SK-N-SH (cell line): Measurements from ENCODE around the gene ACSS1.

ENCODE experiments used
- CHD2 ChIP-seq: fragments of 150-350 bp; IDR thresholded peaks from 2 replicates; pipeline ENCODE4 v1.6.1; 2018; ENCODE audit warnings: low read length; ENCODE audit not compliant: partially characterized antibody
- EP300 ChIP-seq, 2 experiments: IDR thresholded peaks; 2 replicates each; pipeline versions ENCODE4 v1.4.0 to v1.6.1; 2012; ENCODE audit warnings: borderline replicate concordance in 1 of 2, low read depth in 1 of 2, low read length in 1 of 2
- FOXM1 ChIP-seq: IDR thresholded peaks from 2 replicates; pipeline ENCODE4 v1.4.0; 2012; ENCODE audit warnings: low read depth, mild to moderate bottlenecking
- GATA2 ChIP-seq: sonication (generic); formaldehyde crosslinking; IDR thresholded peaks from 2 replicates; pipeline ENCODE4 v1.5.0; 2020; ENCODE audit warnings: mild to moderate bottlenecking, missing genetic modification reagents
- JUND ChIP-seq: IDR thresholded peaks from 2 replicates; pipeline ENCODE4 v1.4.0; 2012
- POLR2AphosphoS5 ChIP-seq: IDR thresholded peaks from 2 replicates; pipeline ENCODE4 v1.6.1; 2012; ENCODE audit warnings: low read depth, low read length
- RAD21 ChIP-seq: IDR thresholded peaks from 2 replicates; pipeline ENCODE4 v1.6.1; 2012; ENCODE audit warnings: mild to moderate bottlenecking, low read length
- SIN3A ChIP-seq: IDR thresholded peaks from 2 replicates; pipeline ENCODE4 v1.6.1; 2012; ENCODE audit warnings: low read depth, mild to moderate bottlenecking, low read length, moderate library complexity, borderline replicate concordance
- SMC3 ChIP-seq: IDR thresholded peaks from 2 replicates; pipeline ENCODE4 v1.6.1; 2012; ENCODE audit warnings: low read depth, low read length, improper control_type of control experiment
- TAF1 ChIP-seq: IDR thresholded peaks from 2 replicates; pipeline ENCODE4 v1.6.1; 2012; ENCODE audit warnings: low read depth, mild to moderate bottlenecking, low read length, moderate library complexity, borderline replicate concordance
- YY1 ChIP-seq: IDR thresholded peaks from 2 replicates; pipeline ENCODE4 v1.4.0; 2012; ENCODE audit warnings: low read depth, mild to moderate bottlenecking
- TF ChIP-seq, protein P1 (sequence below): fragments of 200-600 bp; sonication (generic); IDR thresholded peaks from 2 replicates; pipeline ENCODE4 v1.6.1; 2017; ENCODE audit warnings: antibody characterized with exemption, mild to moderate bottlenecking, moderate library complexity
- TF ChIP-seq, protein P2 (sequence below): fragments of 150-350 bp; IDR thresholded peaks from 2 replicates; pipeline ENCODE4 v1.6.1; 2017; ENCODE audit warnings: antibody characterized with exemption, low read length, low read depth, borderline replicate concordance
- TF ChIP-seq, protein P3 (sequence below): IDR thresholded peaks from 2 replicates; pipeline ENCODE4 v1.4.0; 2012; ENCODE audit warnings: low read depth

DNA sequence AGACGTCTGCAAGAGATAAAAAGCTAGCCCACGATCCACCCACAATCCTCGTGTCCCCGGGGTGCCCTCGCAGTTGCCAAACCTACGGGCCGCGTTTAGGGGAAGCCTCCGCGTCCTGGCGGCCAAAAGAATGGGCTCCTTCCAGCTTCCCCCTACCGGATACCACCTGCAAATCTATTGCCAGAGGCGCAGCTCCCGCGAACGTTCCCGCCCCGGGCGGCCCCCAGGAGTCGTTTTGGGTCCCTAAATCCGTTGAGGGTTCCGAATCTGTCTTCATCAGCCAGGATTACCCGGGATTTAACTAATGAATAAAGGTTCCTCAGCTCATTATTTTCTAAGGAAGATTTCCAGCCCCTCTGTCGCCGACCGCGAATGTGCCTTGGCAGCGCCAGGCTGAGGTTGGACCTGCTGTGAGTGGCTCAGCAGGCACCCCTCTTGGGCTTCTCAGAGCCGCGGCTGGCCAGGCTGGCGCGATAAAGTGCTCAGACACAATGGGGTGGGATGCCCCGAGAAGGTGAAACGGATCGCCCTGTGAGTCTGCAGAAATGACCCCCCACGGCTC, 26.8 kb upstream of the ACSS1 start:
- TF ChIP-seq, protein P1, sequence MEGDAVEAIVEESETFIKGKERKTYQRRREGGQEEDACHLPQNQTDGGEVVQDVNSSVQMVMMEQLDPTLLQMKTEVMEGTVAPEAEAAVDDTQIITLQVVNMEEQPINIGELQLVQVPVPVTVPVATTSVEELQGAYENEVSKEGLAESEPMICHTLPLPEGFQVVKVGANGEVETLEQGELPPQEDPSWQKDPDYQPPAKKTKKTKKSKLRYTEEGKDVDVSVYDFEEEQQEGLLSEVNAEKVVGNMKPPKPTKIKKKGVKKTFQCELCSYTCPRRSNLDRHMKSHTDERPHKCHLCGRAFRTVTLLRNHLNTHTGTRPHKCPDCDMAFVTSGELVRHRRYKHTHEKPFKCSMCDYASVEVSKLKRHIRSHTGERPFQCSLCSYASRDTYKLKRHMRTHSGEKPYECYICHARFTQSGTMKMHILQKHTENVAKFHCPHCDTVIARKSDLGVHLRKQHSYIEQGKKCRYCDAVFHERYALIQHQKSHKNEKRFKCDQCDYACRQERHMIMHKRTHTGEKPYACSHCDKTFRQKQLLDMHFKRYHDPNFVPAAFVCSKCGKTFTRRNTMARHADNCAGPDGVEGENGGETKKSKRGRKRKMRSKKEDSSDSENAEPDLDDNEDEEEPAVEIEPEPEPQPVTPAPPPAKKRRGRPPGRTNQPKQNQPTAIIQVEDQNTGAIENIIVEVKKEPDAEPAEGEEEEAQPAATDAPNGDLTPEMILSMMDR: no peak
- TF ChIP-seq EP300 (IDR thresholded peaks at IDR 0.05; ENCODE audit: borderline replicate concordance in 1 of 2, low read depth in 1 of 2, low read length in 1 of 2): no peak
- TF ChIP-seq CHD2: no peak
- TF ChIP-seq POLR2AphosphoS5: no peak
- TF ChIP-seq SMC3: no peak
- no peak for TF ChIP-seq SIN3A
- TF ChIP-seq TAF1: no peak
- TF ChIP-seq, protein P2, sequence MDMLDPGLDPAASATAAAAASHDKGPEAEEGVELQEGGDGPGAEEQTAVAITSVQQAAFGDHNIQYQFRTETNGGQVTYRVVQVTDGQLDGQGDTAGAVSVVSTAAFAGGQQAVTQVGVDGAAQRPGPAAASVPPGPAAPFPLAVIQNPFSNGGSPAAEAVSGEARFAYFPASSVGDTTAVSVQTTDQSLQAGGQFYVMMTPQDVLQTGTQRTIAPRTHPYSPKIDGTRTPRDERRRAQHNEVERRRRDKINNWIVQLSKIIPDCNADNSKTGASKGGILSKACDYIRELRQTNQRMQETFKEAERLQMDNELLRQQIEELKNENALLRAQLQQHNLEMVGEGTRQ: no peak
- TF ChIP-seq JUND: no peak
- no peak for TF ChIP-seq FOXM1
- TF ChIP-seq, protein P3, sequence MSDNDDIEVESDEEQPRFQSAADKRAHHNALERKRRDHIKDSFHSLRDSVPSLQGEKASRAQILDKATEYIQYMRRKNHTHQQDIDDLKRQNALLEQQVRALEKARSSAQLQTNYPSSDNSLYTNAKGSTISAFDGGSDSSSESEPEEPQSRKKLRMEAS: no peak
- no peak for TF ChIP-seq GATA2 (CRISPR knock-in tag)
- no peak for TF ChIP-seq YY1
- TF ChIP-seq RAD21: no peak
